ENCODE results near the gene ESPL1.

Gene ESPL1

DNA sequence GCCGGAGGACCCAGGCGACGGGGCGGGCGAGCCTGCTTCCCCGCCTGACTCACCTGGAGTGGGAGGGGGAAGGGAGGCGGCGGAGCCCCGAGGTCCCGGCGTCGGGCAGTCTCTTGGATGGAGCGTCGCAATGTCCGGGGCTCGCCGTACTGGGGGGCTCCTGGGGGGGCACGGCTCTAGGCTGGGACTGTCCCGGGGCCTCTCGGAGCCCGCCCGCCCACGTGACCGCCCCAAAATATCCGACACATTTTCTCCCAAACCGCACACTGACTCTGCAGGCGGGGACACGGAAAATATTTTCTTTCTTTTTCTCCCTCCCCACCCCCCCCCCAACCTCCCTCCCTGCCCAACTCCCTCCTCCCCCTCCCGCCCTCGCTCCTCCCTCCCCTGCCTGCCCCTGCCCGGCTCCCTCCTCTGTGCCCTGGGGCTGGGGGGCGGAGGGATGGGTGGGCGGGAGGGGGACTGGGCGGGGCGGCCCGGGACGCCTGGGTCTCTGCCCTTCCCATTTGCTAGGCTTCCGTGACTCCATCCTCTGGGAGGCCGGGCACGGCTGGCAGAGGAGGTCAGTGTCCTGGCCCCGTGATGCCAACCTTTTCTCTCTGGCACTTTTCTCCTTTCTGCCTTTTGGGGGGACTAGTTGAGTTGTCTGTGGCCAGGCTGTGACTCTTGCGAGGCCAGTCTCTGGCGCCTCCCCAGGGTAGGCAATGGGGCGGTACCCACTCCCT is 36.0 kb upstream of the ESPL1 start, which contains the start of gene RARG:
Gene RARG (minus strand): TSS at position 289 of the 725 bp plus-strand sequence. CDS start 4,664 bp downstream, outside the sequence.
- DNase-seq: peak; percentile 87

DNA sequence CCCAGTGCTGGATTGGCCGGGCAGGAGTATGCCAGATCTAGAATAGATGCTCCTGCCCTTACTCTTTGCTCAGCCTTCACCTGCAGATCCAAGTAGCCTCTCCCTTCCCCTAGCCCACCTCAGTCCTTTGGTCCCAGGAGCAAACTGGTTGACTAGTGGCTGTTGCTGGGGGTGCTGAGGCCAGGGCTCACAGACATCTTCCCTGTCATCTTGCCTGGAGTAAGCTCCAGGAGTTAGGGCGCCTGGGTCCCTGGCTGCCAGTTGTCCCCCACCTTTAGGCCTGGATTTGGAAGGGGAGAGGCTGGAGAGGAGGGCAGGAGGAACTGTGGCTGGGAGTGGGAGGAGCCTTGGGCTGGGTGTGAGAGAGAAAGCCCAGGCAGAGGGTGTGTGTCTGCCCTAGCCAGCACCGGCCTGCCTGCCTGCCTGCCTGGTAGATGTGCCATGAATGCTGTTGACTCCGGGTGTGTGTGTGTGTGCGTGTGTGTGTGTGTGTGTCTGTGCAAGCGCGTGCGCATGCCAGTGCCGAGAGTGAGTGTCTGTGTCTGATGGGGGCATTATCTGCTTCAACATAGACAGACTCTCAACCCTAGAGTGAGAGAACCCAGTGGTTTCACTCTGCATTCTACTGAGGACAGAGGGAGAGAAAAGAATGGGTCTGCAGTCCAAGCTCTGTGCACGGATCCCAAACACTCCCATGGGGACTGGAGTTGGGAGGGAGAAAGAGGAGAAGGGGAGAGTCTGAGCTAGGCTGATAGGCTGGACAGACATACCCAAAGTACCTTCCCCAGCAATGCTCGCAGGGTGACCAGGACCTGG is 35.2 kb upstream of the ESPL1 start:
- DNase-seq: peak; percentile 58

DNA sequence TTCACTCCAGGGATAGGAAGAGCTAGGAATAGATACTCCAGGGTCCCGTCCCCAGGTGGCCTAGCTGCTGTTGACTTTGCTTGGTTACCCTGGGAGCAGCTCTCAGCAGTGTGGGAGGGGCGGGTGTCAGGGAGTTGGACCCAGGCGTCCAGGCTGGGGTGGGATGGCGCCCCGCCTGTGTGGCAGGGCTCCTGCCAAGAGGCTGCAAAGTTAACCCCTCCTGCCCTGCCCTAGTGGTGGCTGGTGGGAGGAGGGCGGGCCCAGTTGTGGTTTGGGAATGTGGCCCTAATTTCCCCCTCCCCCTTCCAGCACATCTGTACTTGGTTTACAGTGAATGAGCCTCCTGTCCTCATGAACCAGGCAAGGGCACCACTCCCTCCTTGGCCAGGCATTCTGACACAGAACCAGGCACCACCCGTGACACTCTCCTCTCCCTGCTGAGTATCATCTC is 34.4 kb upstream of the ESPL1 start:
- peak; percentile 57 for DNase-seq

DNA sequence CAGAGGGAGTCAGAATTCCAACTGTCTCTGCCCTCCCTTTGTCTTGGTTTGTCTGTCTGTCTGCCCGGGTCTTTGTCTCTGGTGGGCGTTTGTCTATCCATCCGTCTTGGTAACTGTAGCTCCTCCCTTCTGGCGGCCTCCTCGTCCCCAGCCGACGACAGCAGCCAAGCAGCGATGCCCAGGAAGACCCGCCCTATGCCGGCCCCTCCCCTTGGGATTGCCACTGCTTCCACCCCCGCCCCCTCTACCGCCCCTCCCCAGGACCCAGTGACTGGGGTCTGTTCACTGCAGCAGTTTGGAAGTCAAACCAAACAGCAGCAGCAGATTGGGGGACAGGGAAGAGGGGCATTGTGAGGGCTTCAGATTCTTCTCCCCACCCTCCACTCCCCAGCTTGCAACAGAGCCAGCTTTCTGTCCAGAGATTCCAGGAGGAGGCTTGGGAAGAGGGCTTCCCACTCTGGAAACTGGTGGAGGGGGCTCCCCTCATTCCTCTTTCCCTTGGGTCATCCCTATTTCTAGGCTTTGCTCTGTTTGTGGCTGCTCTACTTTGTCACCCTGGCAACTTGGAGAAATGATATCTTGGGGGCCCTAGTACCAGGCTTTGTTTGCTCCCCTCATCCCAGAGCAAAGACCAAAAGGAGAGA is 33.7 kb upstream of the ESPL1 start:
- DNase-seq: peak; percentile 49

DNA sequence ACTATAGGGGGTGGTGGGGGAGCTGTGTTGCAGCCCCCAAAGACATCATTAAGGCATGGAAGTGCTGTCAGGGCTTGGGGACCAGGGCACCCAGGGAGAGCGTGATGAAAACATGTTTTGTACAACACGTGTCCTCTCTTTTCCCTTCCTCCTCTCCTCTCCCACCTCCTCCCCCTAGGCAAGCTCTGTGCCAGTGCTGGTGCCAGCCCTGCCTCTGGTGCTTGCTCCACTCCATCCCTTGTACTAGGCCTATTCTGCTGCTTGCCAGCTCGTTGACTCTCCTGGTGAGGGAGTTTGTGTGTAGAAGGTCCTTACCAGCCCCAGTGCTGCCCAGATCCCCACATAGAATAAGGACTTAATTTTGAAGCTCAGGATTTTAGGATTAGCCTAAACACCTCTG is 32.9 kb upstream of the ESPL1 start:
- no peak for DNase-seq

DNA sequence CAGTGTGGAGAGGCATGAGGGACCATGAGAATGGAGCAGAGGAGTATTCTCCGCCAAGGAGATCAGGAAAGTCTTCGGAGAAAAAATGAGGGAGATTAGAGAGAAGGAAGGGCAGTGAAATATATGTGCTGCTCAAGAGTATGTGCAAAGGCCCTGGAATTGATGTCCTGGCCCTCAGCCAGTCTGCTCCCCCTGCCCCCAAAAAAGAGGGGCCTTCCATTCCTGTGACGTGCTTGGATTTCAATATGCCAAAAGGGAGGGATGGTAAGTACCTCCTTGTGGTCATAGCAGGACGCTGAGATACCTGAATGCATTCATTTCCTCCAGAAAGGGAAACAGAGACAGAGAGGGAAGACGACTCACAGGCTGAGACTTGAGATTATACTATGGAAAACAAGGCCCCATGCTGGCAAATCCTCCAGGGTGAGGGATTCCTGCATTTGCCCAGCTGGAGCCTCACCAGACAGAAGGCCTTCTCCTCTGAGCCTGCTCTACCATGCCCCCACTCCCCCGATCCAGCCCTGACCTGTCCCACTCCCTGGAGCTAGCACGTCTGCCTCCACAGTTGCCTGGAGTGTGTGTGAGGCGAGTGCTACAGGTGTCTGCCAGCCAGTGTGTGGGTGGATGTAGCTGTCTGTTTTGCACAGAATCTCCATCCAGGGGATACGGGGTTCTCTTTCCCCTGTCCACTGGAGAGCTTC is 32.2 kb upstream of the ESPL1 start:
- DNase-seq: no peak

DNA sequence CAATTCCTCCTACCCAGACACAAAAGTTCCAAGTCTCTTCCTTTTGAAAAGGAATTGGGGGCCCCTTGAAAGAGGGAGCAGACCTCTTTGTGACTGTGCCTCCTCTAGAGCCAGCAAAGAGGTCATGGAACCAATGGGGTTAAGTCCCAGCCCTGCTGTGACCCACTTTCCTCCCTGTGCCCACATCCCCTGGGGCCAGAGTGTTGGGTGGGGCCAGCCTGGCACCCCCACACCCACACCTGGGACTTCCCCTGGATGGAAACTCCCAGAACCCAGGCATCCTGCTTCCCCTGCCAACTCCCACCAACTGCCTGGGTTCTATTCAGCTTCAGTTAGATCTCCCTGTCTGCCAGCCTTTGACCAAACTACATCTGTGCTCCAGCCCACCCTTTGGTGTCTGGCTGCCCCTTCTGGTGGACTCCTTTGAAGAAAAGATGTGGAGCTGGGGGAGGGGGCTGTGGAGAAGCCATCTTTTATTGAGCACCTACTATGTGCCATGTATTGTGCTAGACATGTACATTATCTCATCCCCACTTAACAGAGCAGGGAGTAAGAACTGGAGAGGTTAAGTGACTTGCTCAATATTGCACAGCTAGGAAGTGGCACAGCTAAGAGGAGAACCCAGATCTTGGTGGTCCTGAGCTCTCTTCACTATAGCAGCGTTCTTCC is 31.5 kb upstream of the ESPL1 start:
- no peak for DNase-seq

DNA sequence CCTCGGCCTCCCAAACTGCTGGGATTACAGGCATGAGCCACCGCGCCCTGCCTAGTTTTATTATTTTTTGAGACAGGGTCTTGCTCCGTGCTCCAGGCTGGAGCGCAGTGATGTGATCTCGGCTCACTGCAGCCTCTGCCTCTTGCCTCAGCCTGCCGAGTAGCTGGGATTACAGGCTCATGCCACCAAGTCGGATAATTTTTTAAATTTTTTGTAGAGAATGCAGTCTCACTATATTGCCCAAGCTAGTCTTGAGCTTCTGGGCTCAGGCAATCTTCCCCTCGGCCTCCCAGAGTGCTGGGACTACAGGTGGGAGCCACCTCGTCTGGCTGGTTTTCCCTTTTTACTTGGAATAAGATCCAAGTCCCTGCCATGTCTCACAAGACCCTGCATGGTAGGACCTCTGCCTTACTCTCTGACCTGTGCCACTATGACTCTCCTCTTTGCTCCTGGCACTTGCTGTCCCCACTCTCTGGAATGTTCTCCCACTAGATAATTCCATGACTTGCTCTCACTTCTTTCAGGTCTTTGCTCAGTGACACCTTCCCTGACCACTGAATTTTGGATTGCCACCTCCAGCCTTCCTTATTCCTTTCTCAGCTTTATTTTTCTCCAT is 28.3 kb upstream of the ESPL1 start:
- no peak for DNase-seq

DNA sequence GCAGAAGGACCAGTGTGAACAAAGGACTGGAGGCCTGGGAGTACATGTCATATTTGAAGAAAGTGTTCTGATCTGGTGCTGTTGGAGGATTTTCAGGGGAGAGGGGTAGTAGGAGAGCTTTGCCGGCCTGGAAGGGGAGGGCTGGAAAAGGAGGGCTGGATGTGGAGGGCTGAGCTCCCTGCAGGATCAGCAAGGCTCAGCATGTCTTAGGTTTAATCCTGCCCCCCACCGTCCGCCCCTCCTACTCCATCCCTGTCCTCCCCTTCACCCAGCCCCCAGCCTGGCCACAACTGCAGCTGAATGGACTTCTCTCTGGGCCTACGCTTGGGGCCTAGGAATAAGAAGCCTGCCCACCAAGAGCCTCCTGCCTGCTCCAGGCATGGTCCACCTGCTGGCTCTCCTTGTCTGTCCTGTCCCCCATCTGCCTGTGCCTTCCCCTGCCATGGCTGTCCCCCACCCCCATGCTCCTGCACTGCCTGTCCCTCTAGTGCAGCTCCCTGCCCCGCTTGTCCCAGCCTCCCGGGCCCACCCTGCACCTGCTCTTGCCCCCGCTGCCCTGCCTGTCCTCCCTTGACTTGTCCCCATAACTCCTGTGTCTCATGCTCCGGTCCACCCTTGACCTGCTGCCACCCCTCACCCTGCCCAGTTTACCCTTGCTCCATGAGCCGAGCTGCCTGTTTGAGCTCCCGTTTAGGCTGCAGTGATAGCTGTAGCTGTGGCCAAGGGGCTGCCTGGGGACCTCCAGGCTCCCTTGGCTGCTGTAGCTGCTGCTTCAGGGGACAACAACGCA is 26.3 kb upstream of the ESPL1 start:
- no peak for DNase-seq

DNA sequence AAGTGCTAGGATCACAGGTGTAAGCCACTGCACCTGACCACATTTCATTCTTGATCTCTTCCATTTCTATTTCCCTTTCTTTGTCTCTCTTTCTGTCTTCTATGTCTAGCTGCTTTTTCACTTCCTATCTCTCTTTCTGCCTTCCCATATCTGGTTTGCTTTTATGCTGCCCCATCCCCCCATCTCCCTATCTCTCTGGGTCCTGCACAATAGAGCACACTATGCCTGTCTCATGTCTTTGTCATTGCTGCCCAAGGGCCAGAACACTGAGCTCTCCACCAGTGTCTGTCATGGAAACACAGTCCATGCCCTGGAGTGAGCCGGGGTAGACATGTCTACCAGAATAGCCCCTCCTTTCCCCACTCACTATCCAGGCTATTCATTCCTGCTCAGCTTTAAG is 23.8 kb upstream of the ESPL1 start:
- no peak for DNase-seq

DNA sequence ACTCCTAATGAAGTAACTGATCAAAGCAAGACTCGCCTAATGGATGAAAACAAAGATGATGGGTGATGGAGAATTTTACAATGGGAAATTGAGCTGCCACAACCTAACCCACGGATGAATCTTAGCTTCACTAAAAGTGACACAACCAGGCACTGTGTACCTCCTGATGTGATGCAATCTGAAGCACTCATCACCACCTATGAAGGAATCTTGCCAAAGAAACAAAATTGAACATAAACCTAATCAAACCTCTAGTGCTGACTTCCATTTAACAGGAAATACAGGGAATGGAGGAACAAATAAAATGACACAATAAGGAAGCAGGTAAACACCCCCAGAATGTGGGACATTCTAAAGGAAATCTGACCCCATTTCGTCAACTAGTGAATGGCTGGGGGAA is 22.8 kb upstream of the ESPL1 start:
- DNase-seq: no peak

DNA sequence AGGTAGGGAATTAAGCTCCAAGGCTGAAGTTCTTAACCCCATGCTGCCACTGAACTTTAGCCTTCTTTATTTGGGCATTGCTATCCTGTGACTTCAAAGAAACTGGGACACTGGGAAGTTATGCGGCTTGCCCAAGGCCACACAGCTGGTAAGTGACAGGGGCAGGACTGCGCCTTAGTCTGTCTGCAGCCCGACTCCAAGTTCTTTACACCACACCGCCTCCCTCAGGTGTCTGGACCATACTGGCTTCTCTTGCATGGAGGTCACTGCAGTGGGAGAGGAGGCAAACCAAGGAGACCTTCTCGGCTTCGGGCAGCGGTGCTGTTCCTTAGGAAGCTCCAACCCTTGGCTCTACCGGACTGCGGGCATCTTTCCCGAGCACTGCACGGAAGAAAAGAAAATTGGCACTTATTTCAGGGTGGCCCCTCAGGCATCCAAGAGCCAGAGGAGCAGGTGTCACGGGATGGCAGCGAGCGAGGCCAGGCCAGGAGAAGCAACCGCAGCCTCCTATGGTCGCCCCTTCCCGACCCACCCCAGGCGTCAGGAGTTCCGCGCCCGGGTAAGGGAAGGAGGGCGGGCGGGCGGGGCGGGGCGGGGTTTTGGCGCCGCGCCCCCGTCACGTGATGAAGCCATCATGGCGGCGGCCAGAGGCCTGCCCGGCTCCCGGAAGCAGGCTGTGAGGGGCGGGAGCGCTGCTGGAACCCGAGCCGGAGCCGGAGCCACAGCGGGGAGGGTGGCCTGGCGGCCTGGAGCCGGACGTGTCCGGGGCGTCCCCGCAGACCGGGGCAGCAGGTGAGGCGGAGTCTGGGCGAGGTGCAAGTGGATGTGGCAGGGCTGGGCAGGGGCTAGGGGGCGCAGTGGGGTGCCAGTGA is 16.4 kb upstream of the ESPL1 start:
- peak; percentile 75 for DNase-seq

DNA sequence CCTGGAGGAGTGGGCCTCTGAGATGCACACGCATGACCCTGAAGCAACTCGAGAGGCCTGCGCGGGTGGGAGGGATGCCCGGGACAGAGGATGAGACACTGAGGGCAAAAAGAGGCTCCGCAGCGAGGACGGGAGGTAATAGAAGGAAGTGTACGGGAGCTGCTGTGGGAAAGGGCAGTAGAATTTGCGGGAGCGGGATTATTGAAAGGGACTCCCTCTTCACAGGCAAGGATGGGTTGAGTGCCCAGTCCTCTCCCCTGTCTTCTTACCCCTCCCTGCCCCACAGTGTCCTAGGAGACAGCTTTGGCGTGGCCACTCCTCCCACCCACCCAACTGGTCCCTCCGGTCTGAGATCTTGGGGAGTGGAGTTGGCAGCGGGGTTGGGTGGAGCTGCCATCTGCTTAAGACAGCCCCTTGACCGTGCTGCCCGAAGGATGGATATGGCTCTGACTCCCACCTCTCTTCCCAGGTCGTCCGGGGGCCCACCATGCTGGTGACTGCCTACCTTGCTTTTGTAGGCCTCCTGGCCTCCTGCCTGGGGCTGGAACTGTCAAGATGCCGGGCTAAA is 15.7 kb upstream of the ESPL1 start:
- DNase-seq: peak; percentile 14

DNA sequence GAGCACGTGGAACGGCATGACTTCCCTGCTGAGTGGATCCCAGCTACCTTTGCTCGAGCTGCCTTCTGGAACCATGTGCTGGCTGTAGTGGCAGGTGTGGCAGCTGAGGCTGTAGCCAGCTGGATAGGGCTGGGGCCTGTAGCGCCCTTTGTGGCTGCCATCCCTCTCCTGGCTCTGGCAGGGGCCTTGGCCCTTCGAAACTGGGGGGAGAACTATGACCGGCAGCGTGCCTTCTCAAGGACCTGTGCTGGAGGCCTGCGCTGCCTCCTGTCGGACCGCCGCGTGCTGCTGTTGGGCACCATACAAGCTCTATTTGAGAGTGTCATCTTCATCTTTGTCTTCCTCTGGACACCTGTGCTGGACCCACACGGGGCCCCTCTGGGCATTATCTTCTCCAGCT is 14.8 kb upstream of the ESPL1 start:
- DNase-seq: no peak

DNA sequence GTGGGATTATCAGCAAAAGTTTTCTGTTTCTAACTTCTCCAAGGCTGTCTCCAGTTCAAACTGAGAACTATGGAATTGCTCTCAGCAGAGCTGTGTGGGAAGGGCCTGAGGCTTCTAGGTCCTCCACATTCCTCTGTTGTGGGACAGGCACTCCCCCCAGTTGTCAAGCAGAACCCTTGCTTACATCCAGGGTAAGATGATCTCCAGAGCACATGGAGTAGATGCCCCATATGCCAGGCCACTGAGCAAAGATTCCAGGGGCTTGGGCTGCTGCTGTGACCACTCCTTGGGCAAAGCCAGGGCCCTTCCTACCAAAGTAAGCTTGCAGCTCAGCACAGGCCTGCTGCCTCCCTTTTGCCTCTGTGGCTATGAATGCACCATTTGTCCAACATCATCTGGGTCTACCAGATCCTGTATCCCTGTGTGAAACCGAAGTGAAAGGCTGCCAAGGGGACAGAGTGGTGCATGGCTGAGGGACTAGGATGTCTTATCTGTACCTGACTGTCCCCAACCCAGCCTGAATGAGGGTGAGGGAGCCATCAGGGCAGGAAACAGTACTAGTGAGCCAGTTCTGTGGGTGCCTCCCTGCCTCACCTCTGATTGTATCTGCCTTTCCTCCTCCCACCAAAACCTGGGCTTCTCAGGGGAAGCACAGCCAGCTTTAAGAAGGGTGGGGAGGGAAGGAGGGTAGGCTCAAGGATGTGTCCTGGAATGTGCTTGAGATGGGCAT is 13.1 kb upstream of the ESPL1 start:
- no peak for DNase-seq

DNA sequence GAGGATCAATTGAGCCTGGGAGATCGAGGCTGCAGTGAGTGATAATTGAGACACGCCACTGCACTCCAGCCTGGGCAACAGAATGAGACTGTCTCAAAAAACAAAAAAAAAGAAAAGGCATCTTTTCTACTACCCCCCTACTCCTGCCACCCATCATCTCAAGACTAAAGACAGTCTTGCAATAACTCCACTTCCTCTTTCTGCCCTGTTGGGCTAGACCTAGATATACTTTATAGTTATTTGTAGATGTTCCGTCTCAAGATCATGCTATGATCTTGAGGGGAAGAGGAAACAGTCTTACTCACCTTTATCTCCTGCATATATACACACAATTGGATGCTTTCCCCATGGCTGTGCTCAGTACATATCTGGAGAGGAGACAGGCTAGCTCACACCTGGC is 12.1 kb upstream of the ESPL1 start:
- no peak for DNase-seq

DNA sequence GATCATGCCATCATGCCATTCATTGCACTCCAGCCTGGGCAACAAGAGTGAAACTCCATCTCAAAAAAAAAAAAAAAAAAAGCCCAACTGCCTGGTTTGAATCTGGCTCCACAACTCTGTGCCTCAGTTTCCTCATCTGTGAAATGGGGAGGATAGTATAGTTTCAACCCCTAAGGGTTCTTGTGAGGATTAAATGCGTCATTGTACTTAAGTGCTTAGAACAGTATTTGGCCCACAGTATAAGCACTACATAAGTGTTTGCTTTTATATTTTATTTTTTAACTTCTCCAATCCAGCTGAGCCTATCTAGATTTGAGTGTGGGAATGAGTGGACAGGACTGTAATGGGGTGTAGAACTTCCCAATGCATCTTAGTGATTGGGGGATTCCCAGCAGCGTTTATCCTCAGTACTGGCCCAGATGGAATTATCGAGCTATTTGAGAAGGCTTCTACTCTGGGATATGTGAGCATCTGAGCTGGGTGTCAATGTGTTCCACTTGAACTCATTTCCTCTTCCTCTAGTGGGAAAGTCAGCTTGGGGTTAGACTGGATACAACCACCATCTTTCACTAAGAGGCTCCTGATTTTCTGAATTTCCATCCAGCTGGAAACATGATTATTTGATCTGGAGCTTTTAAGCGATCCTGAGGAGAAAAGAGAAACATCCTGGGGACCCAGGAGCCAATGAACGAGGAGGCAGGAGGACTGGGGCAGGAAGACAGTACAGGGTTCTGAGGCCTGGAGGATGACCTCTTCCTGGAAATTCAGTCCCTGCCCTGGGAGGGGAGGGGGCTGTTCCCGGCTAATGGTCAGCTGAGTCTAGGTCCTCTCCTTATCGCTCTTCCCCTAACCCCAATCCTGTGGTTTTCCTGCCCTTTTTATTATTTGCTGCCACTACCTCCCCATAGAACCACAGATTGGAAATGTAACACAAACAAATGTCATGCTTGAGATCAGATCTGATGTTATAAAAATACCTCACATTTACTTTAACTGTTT is 9.3 kb upstream of the ESPL1 start:
- DNase-seq: no peak

Data from fibroblast of skin of scalp (primary cell).